GM19099 (cell line): ENCODE measurements around the gene LRP3.

Source experiments
- POLR2A ChIP-seq: IDR thresholded peaks from 3 replicates; pipeline ENCODE4 v1.6.1; 2011; ENCODE audit warnings: low read depth; ENCODE audit not compliant: insufficient read length; ENCODE audit errors: extremely low read depth

LRP3 gene

DNA sequence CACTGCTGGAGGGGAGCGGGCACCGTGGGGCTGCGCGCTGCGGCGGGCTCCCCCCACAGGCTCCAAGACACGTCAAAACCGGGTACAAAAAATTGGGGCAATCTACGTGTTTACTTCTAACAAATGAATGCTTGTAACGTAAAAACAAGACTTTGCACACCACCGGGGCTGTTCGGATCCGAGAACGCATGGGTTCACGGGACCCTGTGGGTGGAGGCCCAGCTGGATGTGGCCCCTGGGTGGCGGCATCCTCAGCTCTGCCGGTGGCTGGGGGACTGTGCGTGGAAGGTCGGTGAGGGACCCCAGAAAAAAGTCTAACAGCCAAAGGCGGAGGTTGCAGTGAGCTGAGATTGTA lies 41.8 kb downstream of the LRP3 start:
- TF ChIP-seq POLR2A, result no peak

DNA sequence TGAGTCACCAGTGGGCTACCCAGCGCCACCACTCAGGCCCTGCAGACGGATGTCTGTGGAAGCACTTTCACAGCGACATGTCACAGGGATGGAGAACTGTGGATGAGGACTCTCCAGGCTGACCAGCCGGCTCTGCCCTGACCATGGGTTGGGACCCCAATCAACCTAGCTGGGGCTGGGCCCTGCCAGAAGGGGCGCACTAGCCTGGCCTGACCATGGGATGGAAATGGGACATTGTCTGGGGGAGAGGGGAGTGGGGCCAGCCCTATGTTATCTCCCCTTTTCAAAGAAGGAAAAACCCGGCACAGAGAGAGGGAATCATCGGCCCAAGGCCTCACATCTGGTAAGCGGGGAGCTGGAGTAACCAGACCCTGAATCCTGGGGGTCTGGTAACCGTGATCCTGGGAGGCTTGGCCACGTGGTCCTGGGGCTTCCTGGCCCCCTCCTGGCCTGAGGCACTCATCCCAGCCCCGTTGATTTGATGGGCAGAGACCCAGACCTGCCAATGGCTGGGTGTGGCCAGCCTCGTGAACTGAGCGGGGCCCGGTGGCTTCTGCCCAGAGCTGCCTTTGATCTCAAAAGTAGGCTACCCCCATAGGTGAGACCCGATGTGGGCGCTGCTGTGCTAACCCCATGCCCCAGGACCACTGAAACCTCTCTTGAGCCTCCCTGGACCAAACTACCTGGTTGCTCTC lies 42.7 kb downstream of the LRP3 start:
- TF ChIP-seq POLR2A, result no peak

DNA sequence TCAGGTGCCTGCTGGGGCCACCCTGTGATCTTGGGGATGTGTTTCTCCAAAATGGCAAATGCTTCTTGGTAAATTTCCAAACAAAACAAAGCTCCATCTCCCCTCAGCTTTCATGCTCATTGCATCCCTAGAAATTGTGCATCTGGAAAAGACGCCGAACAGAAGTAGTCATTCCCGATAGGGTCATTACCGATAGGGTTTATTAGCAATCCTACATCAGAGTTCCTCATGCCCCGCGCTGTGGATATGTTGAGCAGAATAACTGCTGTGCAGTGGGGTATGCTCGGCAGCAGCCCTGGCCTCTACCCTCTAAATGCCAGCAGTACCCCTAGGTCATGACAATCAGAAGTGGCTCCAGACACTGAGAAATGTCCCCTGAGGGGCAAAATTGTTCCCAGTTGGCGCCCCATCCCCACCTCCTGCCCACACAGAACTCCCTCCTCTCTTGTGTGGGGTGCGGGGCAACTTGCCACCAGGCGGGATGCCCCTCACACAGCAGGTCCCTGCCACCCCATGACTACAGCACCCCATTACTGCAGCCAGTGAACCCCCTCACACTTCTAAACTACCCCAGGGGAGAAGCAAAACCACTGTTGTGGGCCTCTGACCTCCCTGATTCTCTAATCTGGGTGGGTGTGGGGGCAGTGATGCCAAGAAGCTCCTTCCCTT lies 44.5 kb downstream of the LRP3 start:
- TF ChIP-seq POLR2A, result no peak

DNA sequence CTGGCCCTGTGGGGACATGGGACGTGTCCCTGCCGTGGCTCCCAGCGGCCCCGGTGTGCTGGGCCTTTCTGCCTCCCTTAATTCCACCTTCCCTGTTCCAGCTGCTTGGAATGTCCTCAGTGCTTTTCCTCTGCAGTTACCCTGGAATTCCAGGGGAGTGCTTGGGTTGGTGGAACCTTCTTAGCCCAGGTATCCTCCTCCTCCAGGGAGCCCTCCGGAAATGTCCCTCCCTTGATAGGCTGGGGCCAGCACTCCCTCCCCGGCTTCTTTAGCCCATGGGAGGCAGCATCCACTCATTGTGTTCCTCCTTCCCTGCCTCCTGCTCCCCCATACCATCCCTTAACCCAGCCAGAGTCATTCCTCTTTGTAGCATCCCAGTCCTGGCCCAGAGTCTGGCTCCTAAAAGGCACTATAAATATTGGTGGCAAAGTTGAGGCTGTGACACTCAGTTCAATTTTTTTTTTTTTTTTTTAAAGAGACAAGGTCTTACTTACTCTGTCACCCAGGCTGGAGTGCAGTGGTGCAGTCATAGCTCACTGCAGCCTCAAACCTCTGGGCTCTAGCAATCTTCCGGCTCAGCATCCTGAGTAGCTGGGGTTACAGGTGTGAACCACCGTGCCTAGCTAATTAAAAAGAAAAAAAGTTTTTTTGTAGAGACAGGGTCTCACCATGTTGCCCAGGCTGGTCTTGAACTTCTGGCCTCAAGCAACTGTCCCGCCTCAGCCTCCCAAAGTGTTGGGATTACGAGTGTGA lies 45.3 kb downstream of the LRP3 start:
- no peak for TF ChIP-seq POLR2A

DNA sequence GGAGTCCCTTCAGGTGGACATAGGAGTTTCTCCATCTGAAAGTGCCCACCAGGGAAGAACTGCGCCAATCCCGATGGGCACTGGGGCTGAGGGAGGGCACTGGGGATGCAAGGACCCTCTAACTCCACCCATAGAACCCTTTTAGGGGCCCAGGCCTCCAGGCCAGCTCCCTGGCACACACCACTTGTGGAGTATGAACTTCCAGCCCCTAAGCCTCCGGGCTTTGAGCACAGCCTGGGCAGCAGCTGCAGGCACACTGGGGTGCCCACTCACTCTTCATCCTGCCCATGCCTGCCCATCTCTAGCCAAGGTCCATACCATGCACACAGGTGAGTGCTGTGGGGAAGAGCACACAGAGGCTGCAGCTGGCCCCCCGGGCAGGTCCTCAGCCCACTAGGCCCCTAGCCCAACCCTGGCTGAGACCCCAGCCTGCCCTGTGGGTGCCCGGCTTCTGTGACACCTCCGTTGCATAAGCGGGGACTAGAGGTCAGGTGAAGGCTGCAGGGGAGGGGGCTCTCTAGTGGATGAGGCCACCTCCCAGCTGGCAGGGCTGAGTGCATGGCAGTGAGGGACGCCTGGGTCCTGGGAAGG lies 46.1 kb downstream of the LRP3 start:
- TF ChIP-seq POLR2A, result no peak

DNA sequence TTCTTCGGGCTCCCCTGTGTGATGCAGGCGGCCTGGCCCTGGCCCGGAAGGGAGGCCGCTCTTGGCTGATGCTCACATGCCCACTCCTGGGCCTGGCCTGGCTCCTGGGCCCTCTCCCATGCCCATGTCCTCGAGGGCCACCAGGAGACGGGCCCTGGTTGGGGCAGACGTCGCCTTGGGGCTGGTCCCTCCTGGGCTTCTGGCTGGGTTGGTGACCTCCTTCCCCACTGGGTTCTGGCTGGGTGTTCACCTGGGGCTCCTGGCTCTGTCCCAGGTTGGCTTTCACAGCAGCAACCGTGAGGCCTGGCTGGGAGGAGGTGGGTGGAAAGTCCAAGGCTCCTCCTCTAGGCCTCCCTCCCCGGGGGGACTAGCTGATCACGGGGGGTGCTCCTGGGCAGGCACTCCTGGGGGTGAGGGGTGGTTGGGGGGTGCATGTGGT lies 47.0 kb downstream of the LRP3 start:
- no peak for TF ChIP-seq POLR2A

DNA sequence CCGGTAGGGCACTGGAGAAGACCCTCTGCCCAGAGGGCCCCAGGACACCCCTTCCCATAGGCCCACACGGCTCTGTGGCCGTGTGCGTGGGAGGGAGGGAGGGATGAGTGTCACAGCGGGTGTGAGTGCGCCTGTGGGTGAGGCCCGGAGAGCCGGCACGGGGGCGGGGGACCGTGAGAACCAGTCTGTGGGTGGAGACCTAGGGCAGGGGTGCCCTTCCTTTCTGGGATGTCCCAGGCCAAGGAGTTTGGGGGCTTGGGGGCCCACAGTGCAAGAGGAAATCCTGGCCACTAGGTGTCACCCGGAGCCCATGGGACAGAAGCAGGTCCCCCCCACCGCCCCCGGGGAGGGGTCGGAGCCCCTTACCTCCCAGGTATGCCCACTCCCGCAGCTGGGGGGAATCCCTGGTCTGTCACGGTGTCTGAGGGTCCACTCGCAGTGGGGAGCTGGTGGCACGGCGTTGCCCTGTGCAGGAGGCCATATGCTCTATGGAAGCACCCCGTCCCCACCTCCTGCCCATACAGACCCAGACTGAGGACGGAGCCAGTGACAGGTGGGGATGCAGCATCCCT lies 47.5 kb downstream of the LRP3 start:
- no peak for TF ChIP-seq POLR2A

DNA sequence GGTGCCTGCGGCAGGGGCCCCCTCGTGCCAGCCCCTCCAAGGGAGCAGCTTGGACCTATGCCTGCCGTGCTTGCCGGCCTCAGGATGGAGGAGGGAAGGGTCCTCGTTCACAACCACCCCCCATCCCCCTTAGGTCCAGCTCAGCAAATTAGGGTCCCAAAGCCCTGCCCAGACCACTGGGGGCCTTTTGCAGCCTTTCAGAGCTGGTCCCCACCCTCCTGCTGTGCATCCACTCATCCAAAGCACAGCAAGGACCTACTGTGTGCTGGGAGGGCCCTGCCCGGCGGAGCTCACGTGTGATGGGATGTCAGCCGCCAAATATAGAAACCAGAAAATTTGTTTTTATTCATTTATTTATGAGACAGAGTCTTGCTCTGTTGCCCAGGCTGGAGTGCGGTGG lies 48.0 kb downstream of the LRP3 start:
- TF ChIP-seq POLR2A, result no peak

DNA sequence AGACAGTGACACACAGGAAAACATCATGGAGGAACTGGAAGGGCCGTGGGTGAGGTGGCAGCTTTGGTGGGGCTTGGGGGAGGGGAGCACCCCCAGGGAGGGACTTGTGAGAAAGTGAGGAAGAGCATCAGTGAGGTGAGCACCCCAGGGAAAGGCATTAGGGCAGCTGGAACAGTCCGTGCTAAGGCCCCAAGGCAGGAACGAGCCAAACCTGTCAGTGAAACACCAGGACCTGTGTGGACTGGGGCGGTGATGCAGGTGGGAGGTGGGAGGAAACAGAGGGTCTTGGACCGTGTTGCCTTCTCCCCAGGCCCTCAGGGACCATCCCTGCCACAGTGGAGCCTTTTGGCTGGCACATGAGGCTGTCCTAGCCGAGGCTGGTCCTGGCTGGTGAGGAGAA lies 48.8 kb downstream of the LRP3 start:
- no peak for TF ChIP-seq POLR2A

DNA sequence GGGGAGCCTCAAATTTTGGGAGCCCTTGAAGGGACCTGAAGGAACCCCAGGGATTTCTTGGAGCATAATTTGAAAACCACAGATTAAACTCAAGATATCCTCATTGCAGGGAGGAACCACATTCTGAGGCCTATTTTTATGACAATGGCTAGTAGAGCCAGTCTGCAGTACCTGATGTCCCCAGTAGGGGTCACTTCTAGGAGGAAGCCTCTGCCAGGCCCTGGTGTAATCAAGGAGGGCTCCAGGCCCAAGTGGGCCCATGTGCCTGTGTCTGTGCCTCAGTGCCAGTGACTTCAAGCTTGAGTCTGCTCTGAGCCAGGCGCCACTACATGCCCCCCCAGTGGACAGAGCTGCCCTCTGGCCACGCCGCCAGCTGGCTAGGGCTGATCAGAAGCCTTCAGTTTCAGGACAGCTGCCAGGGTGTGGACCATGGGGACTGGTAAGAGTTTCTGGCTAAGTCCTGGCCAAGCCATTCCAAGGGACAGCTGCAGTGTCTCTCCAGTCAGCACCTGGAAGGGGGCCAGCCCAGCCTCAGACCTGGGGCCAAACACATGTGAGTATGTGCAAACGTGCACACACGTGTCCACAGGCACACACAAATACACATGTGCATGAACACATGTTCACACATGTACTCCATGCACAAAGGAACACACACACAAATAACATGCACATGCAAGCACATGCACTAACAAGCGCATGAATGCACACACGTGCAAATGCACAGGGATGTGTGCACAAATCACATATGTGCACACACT lies 52.0 kb downstream of the LRP3 start:
- TF ChIP-seq POLR2A, result no peak

DNA sequence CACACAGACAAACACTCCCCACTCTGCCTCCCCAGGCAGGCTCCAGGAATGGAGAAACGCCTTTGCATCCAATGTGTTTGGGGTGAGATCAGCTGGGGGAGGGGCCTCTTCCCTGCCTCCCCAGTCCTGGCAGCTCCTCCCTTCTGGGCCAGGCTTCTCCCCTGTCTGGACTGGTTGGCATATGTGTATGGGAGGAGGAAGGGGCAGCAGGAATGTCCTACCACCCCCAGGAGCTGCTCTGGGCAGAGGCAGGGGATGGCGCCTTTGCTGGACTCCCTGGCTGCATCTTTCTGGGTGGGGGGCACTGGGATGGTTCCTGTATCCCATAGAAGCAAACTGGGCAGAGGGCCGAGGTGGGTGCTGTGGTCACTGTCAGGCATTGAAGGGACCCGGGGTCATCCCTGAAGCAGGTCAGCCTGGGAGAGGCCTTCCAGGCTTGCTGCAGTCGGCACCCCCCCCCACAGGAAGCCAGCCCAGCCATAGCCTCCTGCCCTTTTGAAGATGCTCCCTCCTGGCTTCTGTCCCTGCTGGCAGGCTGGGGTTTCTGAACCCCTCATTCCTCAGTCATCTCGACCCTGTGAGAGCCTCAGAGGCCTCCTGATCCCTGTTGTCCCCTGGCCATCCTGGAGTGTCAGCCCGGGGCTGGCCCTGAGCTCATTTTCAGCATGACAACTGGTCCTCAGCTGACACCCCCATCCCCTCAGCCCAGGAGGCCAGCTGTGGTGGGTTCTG lies 52.7 kb downstream of the LRP3 start:
- TF ChIP-seq POLR2A, result no peak

DNA sequence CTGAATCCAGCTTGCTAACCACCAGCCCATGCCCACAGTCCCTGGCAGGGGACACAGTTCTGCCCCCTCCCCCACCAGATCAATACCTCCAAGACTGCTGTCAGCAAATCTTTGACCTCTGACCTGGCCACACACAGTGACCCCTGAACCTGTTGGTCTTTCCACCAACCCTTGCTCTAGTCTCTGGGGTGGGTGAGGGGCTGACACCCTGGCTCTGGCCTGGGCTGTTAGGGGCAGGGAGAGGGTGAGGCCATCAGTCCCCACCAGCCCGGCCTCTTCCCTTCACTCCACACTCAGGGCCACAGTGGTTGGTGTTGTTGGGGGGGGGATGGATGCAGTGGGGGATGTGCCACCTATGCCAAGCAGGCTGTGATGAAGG lies 53.3 kb downstream of the LRP3 start:
- TF ChIP-seq POLR2A, result no peak

DNA sequence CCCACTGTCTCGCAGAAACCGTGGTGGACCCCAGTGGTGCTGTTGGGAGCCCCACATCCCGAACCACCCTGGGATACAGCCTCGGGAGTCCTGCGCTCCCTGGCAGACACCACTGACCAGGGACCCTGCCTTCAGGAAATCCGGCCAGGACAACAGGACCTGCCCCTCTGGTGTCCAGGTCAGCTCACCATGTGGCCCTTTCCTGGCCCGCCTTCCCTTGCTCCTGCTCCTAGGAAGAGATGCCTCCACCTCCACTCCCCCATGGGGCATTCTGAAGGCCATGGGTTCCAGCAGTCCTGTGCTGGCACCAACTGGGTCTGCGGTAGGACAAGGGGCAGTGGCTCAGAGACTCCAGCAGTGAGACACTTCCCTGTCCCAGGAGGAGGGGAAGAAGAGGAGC lies 54.0 kb downstream of the LRP3 start:
- no peak for TF ChIP-seq POLR2A

DNA sequence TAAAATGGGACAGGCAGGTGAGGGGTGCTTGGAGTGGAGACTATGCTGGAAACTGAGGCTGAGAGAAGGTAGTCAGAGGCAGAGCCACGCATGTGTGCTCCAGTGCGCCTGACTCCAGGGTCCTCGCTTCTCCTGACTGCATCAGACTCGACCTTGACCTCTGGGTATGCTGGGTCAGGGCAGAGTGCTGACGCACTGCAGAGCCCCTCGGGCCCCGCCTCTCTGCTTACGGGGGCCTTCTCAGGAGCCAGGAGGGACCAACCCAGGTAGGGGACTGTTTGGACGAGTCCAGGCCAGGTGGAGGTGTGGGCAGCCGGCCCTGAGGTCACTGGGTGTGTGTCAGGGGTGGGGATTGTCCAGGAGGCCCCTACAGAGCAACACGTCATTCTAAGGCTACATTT lies 54.4 kb downstream of the LRP3 start:
- TF ChIP-seq POLR2A, result no peak
